Mononuclear cell (primary cell): Measurements from ENCODE around the gene YBEY. TPM values are rescaled to one million over a fixed set of nuclear protein-coding genes. Genes with fewer than 3 reads are reported as not detected.

Source experiments
- H3K27me3 ChIP-seq: 2 replicates; pipeline ENCODE4 v1.6.0; 2011; ENCODE audit warnings: low read length, control low read depth; ENCODE audit not compliant: insufficient read depth
- H3K4me1 ChIP-seq: 2 replicates; pipeline ENCODE4 v1.5.1; 2011; ENCODE audit warnings: mild to moderate bottlenecking, low read length, control low read depth; ENCODE audit not compliant: insufficient read depth
- H3K4me3 ChIP-seq: 2 replicates; pipeline ENCODE4 v1.5.1; 2011; ENCODE audit warnings: mild to moderate bottlenecking, low read length, moderate library complexity
- H3K9me3 ChIP-seq: 2 replicates; pipeline ENCODE4 v1.5.1; 2011; ENCODE audit warnings: low read depth, mild to moderate bottlenecking, control low read depth, low read length
- total RNA-seq: library from RNA; depleted of rRNA; stranded (reverse); fragments of >200 nt; gene quantifications from one replicate; pipeline ENCODE4 v1.2.3, GENCODE V29; 2012

The YBEY gene
- total RNA-seq, 1 donor = 19.7 TPM

- Histone ChIP-seq H3K4me3 (no peak overlapping the region), H3K9me3 (no peaks in the 10 kb centered on the region), H3K4me1 (peaks cover 15% of the 10 kb centered on the region), H3K27me3 (no peaks in the 10 kb centered on the region)
Measured at GRCh38 chr21:46253610-46254124, 32.5 kb upstream of the YBEY start.

GRCh38 chr21:46254208-46254975, 31.8 kb upstream of the YBEY start:
- Histone ChIP-seq H3K9me3 (no peaks in the 10 kb centered on the region), H3K4me1 (peaks cover 15% of the 10 kb centered on the region), H3K4me3 (no peak overlapping the region), H3K27me3 (no peaks in the 10 kb centered on the region)

GRCh38 chr21:46255166-46255565, 31.0 kb upstream of the YBEY start:
- Histone ChIP-seq H3K4me1 (peaks cover 15% of the 10 kb centered on the region), H3K27me3 (no peaks in the 10 kb centered on the region), H3K4me3 (no peak overlapping the region), H3K9me3 (no peaks in the 10 kb centered on the region)

- Histone ChIP-seq H3K4me1 (peaks cover 15% of the 10 kb centered on the region), H3K4me3 (no peak overlapping the region), H3K9me3 (no peaks in the 10 kb centered on the region), H3K27me3 (no peaks in the 10 kb centered on the region)
Measured at GRCh38 chr21:46255758-46256337, 30.3 kb upstream of the YBEY start.

- Histone ChIP-seq H3K4me3 (no peak overlapping the region), H3K9me3 (no peaks in the 10 kb centered on the region), H3K4me1 (peaks cover 15% of the 10 kb centered on the region), H3K27me3 (no peaks in the 10 kb centered on the region)
Measured at GRCh38 chr21:46256501-46256994, 29.6 kb upstream of the YBEY start.

GRCh38 chr21:46264046-46264689, 22.0 kb upstream of the YBEY start:
- no peaks in the 10 kb centered on the region for H3K9me3 ChIP-seq
- no peak overlapping the region for H3K4me3 ChIP-seq
- no peaks in the 10 kb centered on the region for H3K27me3 ChIP-seq
- H3K4me1 ChIP-seq = no peaks in the 10 kb centered on the region

- no peaks in the 10 kb centered on the region for H3K4me1 ChIP-seq
- no peaks in the 10 kb centered on the region for H3K9me3 ChIP-seq
- H3K4me3 ChIP-seq = no peak overlapping the region
Measured at GRCh38 chr21:46264690-46265144, 21.4 kb upstream of the YBEY start.

GRCh38 chr21:46265736-46266525, 20.2 kb upstream of the YBEY start:
- no peaks in the 10 kb centered on the region for H3K4me1 ChIP-seq
- no peaks in the 10 kb centered on the region for H3K9me3 ChIP-seq
- no peak overlapping the region for H3K4me3 ChIP-seq
- H3K27me3 ChIP-seq = no peaks in the 10 kb centered on the region

More at GRCh38 chr21:46264690-46265144, 21.4 kb upstream of the YBEY start:
- no peaks in the 10 kb centered on the region for H3K27me3 ChIP-seq

- Histone ChIP-seq H3K9me3 (no peaks in the 10 kb centered on the region), H3K27me3 (no peaks in the 10 kb centered on the region), H3K4me3 (no peak overlapping the region), H3K4me1 (no peaks in the 10 kb centered on the region)
Measured at GRCh38 chr21:46266946-46267345, 19.2 kb upstream of the YBEY start.

GRCh38 chr21:46268371-46268770, 17.8 kb upstream of the YBEY start:
- Histone ChIP-seq H3K4me1 (no peaks in the 10 kb centered on the region), H3K4me3 (no peak overlapping the region), H3K9me3 (no peaks in the 10 kb centered on the region), H3K27me3 (no peaks in the 10 kb centered on the region)

GRCh38 chr21:46269466-46269865, 16.7 kb upstream of the YBEY start:
- no peaks in the 10 kb centered on the region for H3K9me3 ChIP-seq
- no peaks in the 10 kb centered on the region for H3K27me3 ChIP-seq
- no peak overlapping the region for H3K4me3 ChIP-seq
- H3K4me1 ChIP-seq = no peaks in the 10 kb centered on the region

GRCh38 chr21:46273341-46273740, 12.8 kb upstream of the YBEY start:
- Histone ChIP-seq H3K27me3 (no peaks in the 10 kb centered on the region), H3K9me3 (no peaks in the 10 kb centered on the region), H3K4me1 (no peaks in the 10 kb centered on the region), H3K4me3 (no peak overlapping the region)

- H3K4me3 ChIP-seq = no peak overlapping the region
- H3K27me3 ChIP-seq = no peaks in the 10 kb centered on the region
- no peaks in the 10 kb centered on the region for H3K9me3 ChIP-seq
- no peaks in the 10 kb centered on the region for H3K4me1 ChIP-seq
Measured at GRCh38 chr21:46274797-46275390, 11.2 kb upstream of the YBEY start.

GRCh38 chr21:46284077-46284644, 2.0 kb upstream of the YBEY start:
- H3K9me3 ChIP-seq = no peaks in the 10 kb centered on the region
- H3K27me3 ChIP-seq = no peaks in the 10 kb centered on the region
- peaks cover 67% of the 10 kb centered on the region for H3K4me1 ChIP-seq
- no peak overlapping the region for H3K4me3 ChIP-seq
